ENCODE measurements around the gene CADM1.

DNA sequence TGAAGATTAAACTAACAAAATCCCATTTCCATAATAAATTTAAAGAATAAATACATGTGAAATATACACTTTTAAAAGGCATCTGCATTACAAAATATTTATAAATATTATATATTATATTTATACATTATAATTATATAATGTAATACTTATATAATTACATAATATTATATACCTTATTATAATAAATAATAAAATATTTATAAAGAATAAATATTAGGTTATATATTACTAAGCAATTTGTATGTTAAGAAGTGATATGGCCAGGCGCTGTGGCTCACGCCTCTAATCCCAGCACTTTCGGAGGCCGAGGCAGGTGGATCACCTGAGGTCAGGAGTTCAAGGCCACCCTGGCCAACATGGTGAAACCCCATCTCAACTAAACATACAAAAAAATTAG is 97.8 kb downstream of the CADM1 start:
- TF ChIP-seq, protein P1, sequence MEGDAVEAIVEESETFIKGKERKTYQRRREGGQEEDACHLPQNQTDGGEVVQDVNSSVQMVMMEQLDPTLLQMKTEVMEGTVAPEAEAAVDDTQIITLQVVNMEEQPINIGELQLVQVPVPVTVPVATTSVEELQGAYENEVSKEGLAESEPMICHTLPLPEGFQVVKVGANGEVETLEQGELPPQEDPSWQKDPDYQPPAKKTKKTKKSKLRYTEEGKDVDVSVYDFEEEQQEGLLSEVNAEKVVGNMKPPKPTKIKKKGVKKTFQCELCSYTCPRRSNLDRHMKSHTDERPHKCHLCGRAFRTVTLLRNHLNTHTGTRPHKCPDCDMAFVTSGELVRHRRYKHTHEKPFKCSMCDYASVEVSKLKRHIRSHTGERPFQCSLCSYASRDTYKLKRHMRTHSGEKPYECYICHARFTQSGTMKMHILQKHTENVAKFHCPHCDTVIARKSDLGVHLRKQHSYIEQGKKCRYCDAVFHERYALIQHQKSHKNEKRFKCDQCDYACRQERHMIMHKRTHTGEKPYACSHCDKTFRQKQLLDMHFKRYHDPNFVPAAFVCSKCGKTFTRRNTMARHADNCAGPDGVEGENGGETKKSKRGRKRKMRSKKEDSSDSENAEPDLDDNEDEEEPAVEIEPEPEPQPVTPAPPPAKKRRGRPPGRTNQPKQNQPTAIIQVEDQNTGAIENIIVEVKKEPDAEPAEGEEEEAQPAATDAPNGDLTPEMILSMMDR (IDR thresholded peaks at IDR 0.05) = no peak
- no peak for TF ChIP-seq POLR2A (IDR thresholded peaks at IDR 0.05; ENCODE audit: low read depth)
- TF ChIP-seq EP300 (IDR thresholded peaks at IDR 0.05) = no peak
- TF ChIP-seq POLR2AphosphoS5 (IDR thresholded peaks at IDR 0.05) = no peak

Data from esophagus muscularis mucosa (tissue), 4 donors.